ENCODE measurements around the gene ASIC2. TPM values are rescaled to one million over a fixed set of nuclear protein-coding genes. Genes with fewer than 3 reads are reported as not detected.

The ASIC2 gene
- total and polyA plus RNA-seq, 12 donors = 0.29 to 1.5 (median 0.69) TPM

DNA sequence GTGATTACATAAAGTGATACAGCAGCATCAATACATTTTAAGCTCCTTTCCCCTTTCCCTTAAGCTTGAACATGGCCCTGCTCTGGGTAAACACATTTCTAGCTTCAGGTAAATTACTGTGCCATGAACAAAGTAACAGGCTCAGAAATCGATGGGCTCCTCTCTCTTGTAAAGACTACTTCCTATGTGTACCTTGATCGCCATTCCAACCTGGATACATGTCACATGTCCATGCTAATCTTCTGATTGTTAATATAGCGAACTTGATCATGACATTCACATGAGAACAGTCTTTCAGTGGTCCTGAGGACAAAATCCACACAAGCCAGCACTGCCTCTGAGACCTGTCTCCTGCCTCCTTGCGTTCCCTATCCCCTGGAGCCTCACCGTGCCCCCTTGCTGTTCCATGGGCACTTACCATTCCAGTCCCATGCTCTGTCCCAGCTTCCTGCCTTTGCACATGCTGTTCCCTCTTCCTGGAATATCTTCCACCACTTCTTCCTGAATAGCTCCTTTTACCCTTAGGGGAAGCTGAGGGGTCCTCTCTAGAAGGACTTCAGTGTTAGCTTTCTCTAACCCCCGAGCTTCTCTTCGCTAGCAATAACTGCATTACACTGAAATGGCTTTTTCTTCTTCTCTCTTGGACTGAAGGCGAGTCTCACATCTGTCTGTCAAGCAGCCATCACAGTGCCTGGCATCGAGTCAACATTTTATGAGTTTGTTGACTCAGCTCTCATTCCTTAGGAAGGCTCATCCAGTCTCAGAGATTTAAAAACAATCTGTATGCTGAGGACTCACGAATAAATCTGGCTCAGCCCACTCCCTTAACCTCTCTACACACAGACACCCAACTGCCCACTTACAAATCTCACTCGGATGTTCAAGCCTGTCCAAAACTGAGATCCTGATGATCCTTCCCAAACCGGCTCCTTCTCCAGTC, 93.3 kb downstream of the ASIC2 start:
- intact Hi-C loops (cut with DNase I) = no loop called here
- TF ChIP-seq, protein P1, sequence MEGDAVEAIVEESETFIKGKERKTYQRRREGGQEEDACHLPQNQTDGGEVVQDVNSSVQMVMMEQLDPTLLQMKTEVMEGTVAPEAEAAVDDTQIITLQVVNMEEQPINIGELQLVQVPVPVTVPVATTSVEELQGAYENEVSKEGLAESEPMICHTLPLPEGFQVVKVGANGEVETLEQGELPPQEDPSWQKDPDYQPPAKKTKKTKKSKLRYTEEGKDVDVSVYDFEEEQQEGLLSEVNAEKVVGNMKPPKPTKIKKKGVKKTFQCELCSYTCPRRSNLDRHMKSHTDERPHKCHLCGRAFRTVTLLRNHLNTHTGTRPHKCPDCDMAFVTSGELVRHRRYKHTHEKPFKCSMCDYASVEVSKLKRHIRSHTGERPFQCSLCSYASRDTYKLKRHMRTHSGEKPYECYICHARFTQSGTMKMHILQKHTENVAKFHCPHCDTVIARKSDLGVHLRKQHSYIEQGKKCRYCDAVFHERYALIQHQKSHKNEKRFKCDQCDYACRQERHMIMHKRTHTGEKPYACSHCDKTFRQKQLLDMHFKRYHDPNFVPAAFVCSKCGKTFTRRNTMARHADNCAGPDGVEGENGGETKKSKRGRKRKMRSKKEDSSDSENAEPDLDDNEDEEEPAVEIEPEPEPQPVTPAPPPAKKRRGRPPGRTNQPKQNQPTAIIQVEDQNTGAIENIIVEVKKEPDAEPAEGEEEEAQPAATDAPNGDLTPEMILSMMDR (IDR thresholded peaks at IDR 0.05) = no peak
- TF ChIP-seq POLR2A (IDR thresholded peaks at IDR 0.05) = no peak
- Histone ChIP-seq H3K27ac (no peak overlapping the region), H3K27me3 (no peaks in the 10 kb centered on the region), H3K9me3 (replicated peaks in 1 of 3) (no peaks in the 10 kb centered on the region), H3K4me1 (replicated peaks in 1 of 2) (no peaks in the 10 kb centered on the region), H3K4me3 (no peak overlapping the region), H3K36me3 (replicated peaks in 1 of 2) (no peaks in the 10 kb centered on the region)
- WGBS, 4 donors = 70 to 80% (median 75%) methylated on average over 12 of the region's 12 CpGs
- no peak for DNase-seq

- no peak overlapping the region for H3K4me3 ChIP-seq
- intact Hi-C loops (cut with DNase I) = no loop called here
- no peaks in the 10 kb centered on the region for H3K27me3 ChIP-seq
- WGBS, 4 donors = 59 to 70% (median 66%) methylated on average over 5 of the region's 5 CpGs
- H3K4me1 ChIP-seq (replicated peaks in 1 of 2) = no peaks in the 10 kb centered on the region
- DNase-seq = no peak
- no peak overlapping the region for H3K27ac ChIP-seq
- no peak for TF ChIP-seq POLR2A (IDR thresholded peaks at IDR 0.05)
- TF ChIP-seq, protein P1 (IDR thresholded peaks at IDR 0.05) = no peak
- no peaks in the 10 kb centered on the region for H3K9me3 ChIP-seq (replicated peaks in 1 of 3)
- no peaks in the 10 kb centered on the region for H3K36me3 ChIP-seq (replicated peaks in 1 of 2)
These were observed 94.1 kb downstream of the ASIC2 start for GRCh38 chr17:33198954-33199353.

GRCh38 chr17:33197342-33197741, 95.8 kb downstream of the ASIC2 start:
- TF ChIP-seq, protein P1 (IDR thresholded peaks at IDR 0.05) = no peak
- TF ChIP-seq POLR2A (IDR thresholded peaks at IDR 0.05) = no peak
- Histone ChIP-seq H3K27ac (no peak overlapping the region), H3K36me3 (replicated peaks in 1 of 2) (no peaks in the 10 kb centered on the region), H3K9me3 (replicated peaks in 1 of 3) (no peaks in the 10 kb centered on the region), H3K4me1 (replicated peaks in 1 of 2) (no peaks in the 10 kb centered on the region), H3K27me3 (no peaks in the 10 kb centered on the region), H3K4me3 (no peak overlapping the region)
- intact Hi-C loops (cut with DNase I) = no loop called here
- WGBS, 4 donors = 83 to 93% (median 91%) methylated on average over 2 of the region's 2 CpGs
- DNase-seq = no peak

DNA sequence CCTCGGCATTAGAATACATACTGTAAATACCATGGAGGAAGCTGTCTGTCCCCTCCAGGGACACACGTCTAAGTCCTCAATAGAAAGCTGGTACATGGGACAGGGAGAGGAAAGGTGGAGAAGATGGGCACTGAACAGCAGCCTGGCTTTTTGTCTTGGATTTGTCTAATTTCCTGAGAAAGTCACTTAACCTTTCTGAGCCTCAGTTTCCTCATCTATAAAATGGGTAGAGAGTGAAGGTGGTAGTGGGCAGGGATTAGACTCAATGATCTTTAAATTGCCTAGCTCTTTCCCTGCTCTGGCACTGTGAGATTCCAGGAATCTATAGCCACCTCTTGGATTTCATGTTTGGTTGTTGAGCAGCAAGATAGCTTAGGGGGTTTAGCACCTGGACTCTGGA, 96.2 kb downstream of the ASIC2 start:
- Histone ChIP-seq H3K9me3 (replicated peaks in 1 of 3) (no peaks in the 10 kb centered on the region), H3K4me3 (no peak overlapping the region), H3K27me3 (no peaks in the 10 kb centered on the region), H3K36me3 (replicated peaks in 1 of 2) (no peaks in the 10 kb centered on the region), H3K4me1 (replicated peaks in 1 of 2) (no peaks in the 10 kb centered on the region), H3K27ac (no peak overlapping the region)
- no peak for DNase-seq
- WGBS, 4 donors = 65 to 88% (median 70%) methylated on average over 2 of the region's 2 CpGs
- no peak for TF ChIP-seq POLR2A (IDR thresholded peaks at IDR 0.05)
- TF ChIP-seq, protein P1 (IDR thresholded peaks at IDR 0.05) = no peak
- intact Hi-C loops (cut with DNase I) = no loop called here
